ENCODE measurements around the gene PAK4. TPM values are rescaled to one million over a fixed set of nuclear protein-coding genes. Genes with fewer than 3 reads are reported as not detected.

Gene PAK4
- total and polyA plus RNA-seq, 9 of the 15 experiments (the other 6 are each of a cell fraction or from before 2014, with no cell fraction given) = 0.21 to 33.5 (median 5.8) TPM

- no peak for FAIRE-seq
- TF ChIP-seq MLX (CRISPR knock-in tag; conservative IDR thresholded peaks at IDR 0.05) = no peak
- H2AFZ ChIP-seq (ENCODE audit: low read depth, low read length) = no peak overlapping the region
- POLR2A ChIA-PET = interaction anchor here (0.6 to 1.1 kb wide), 3 partner anchors 13 to 151 kb away, joined by 3 read pairs; no protein-coding TSS in a partner anchor
- intact Hi-C loops (cut with micrococcal nuclease) (no loop called here), in situ Hi-C loops (cut with MboI) (loop anchor here (5.0 kb wide), 1 partner anchor 232 kb away; no protein-coding TSS in a partner anchor)
- ATAC-seq = peak; percentile 31; the same call in 2 of the 3 replicates
- H3K27ac ChIP-seq (ENCODE audit: extremely low read depth, low read depth, low read length) = no peak overlapping the region
- H3K4me2 ChIP-seq (ENCODE audit: insufficient read depth, low read length) = no peak overlapping the region
- peak in 1 of 4 experiments; percentile 36 for DNase-seq (ENCODE audit: extremely low read depth in 1 of 4, low spot score in 3 of 4)
- no peaks in the 10 kb centered on the region for H3K36me3 ChIP-seq (ENCODE audit: control insufficient read depth, insufficient read depth, low read length)
- 0 out of 2 replicates have a peak, but pooled peaks cover 4% of the 10 kb centered on the region for H4K20me1 ChIP-seq (replicated peaks; ENCODE audit: control insufficient read depth, insufficient read depth, low read length)
- no peaks in the 10 kb centered on the region for H3K9me3 ChIP-seq (replicated peaks; ENCODE audit: control insufficient read depth, insufficient read depth, low read depth, low read length)
- 42% methylated on average over 11 of the region's 11 CpGs for WGBS (ENCODE audit: insufficient coverage, low coverage, missing lambda C conversion rate)
- no TSS peak for BruUV-seq (replicated peaks)
- CTCF ChIA-PET (ENCODE audit: low intra/inter-chr PET ratio) = no interaction called here
- no peaks in the 10 kb centered on the region for H3K79me2 ChIP-seq (ENCODE audit: control insufficient read depth, insufficient read depth, low read length)
- H3K27me3 ChIP-seq (ENCODE audit: control insufficient read depth in 2 of 2, insufficient read depth in 2 of 2, low read length in 2 of 2) = peaks cover 3 to 27% of the 10 kb centered on the region in 2 experiments; a peak in 2 of 5 replicates
- H3K4me1 ChIP-seq (replicated peaks in 1 of 2; ENCODE audit: control insufficient read depth in 2 of 2, insufficient read depth in 2 of 2, low read length in 2 of 2) = peaks cover 8 to 65% of the 10 kb centered on the region in 2 experiments
- H3K9me1 ChIP-seq (ENCODE audit: control insufficient read depth, insufficient read depth, low read length) = no peaks in the 10 kb centered on the region
- H3K4me3 ChIP-seq = no peak overlapping the region
- peak overlapping the region in 1 of 2 experiments; percentile 18; a peak in 2 of 4 replicates for H3K9ac ChIP-seq (ENCODE audit: insufficient read depth in 1 of 2, low read depth in 2 of 2, low read length in 2 of 2)
Observed at GRCh38 chr19:39199025-39199424, 73.4 kb downstream of the PAK4 start.

- in situ Hi-C loops (cut with MboI) = no loop called here
- Histone ChIP-seq H3K27ac (ENCODE audit: extremely low read depth, low read depth, low read length) (no peak overlapping the region), H3K4me1 (replicated peaks in 1 of 2; ENCODE audit: control insufficient read depth in 2 of 2, insufficient read depth in 2 of 2, low read length in 2 of 2) (peaks cover 20 to 78% of the 10 kb centered on the region in 2 experiments), H3K4me2 (ENCODE audit: insufficient read depth, low read length) (no peak overlapping the region), H4K20me1 (replicated peaks; ENCODE audit: control insufficient read depth, insufficient read depth, low read length) (0 out of 2 replicates have a peak, but pooled peaks cover 4% of the 10 kb centered on the region), H3K9me3 (replicated peaks; ENCODE audit: control insufficient read depth, insufficient read depth, low read depth, low read length) (no peaks in the 10 kb centered on the region), H3K36me3 (ENCODE audit: control insufficient read depth, insufficient read depth, low read length) (no peaks in the 10 kb centered on the region), H3K4me3 (no peak overlapping the region), H3K27me3 (ENCODE audit: control insufficient read depth in 2 of 2, insufficient read depth in 2 of 2, low read length in 2 of 2) (peaks cover 3 to 21% of the 10 kb centered on the region in 2 experiments; a peak in 2 of 5 replicates), H3K9ac (ENCODE audit: insufficient read depth in 1 of 2, low read depth in 2 of 2, low read length in 2 of 2) (peak overlapping the region in 1 of 2 experiments; percentile 4; a peak in 1 of 4 replicates), H2AFZ (ENCODE audit: low read depth, low read length) (peak overlapping the region; percentile 37; the same call in 1 of the 2 replicates), H3K79me2 (ENCODE audit: control insufficient read depth, insufficient read depth, low read length) (no peaks in the 10 kb centered on the region), H3K9me1 (ENCODE audit: control insufficient read depth, insufficient read depth, low read length) (no peaks in the 10 kb centered on the region)
- no TSS peak for BruUV-seq (replicated peaks)
- POLR2A ChIA-PET = interaction anchor here (0.7 kb wide), 2 partner anchors 8 to 198 kb away, joined by 3 read pairs; no protein-coding TSS in a partner anchor
- DNase-seq (ENCODE audit: extremely low read depth in 1 of 4, low spot score in 3 of 4) (no peak), ATAC-seq (no peak), FAIRE-seq (no peak)
- TF ChIP-seq ZBTB33 (CRISPR knock-in tag; IDR thresholded peaks at IDR 0.05) (peak; percentile 93), SMAD2 (IDR thresholded peaks at IDR 0.05; ENCODE audit: low read depth, low read length) (no peak), FOXP4 (CRISPR knock-in tag; IDR thresholded peaks at IDR 0.05; ENCODE audit: borderline replicate concordance) (no peak), PHF8 (IDR thresholded peaks at IDR 0.05; ENCODE audit: borderline replicate concordance, low read length) (no peak), MTA1 (IDR thresholded peaks at IDR 0.05; ENCODE audit: borderline replicate concordance) (no peak)
- intact Hi-C loops (cut with micrococcal nuclease) = no loop called here
- WGBS (ENCODE audit: insufficient coverage, low coverage, missing lambda C conversion rate) = 45% methylated on average over 27 of the region's 32 CpGs
- CTCF ChIA-PET (ENCODE audit: low intra/inter-chr PET ratio) = no interaction called here
Observed at GRCh38 chr19:39200066-39200802, 74.6 kb downstream of the PAK4 start.
